ENCODE data around the gene ITGB4. TPM values are rescaled to one million over a fixed set of nuclear protein-coding genes. Genes with fewer than 3 reads are reported as not detected.

The ITGB4 gene
- total and polyA plus RNA-seq, 2 of the 13 experiments (the other 11 are each of a cell fraction or from before 2014, with no cell fraction given): 6.9 to 14.5 TPM

GRCh38 chr17:75776386-75777295, 55.4 kb downstream of the ITGB4 start (continued):
- TF ChIP-seq ZBTB26 (CRISPR knock-in tag; IDR thresholded peaks at IDR 0.05; ENCODE audit: borderline replicate concordance) (no peak), ZNF264 (CRISPR knock-in tag; IDR thresholded peaks at IDR 0.05) (no peak), ZNF740 (CRISPR knock-in tag; IDR thresholded peaks at IDR 0.05) (peak; percentile 37), ZNF12 (CRISPR knock-in tag; IDR thresholded peaks at IDR 0.05) (no peak), ZBTB49 (CRISPR knock-in tag; IDR thresholded peaks at IDR 0.05; ENCODE audit: borderline replicate concordance) (no peak), BRCA1 (CRISPR knock-in tag; IDR thresholded peaks at IDR 0.05) (no peak), NFRKB (IDR thresholded peaks at IDR 0.05) (no peak), ZUFSP (CRISPR knock-in tag; IDR thresholded peaks at IDR 0.05; ENCODE audit: borderline replicate concordance) (no peak), PITX1 (CRISPR knock-in tag; IDR thresholded peaks at IDR 0.05) (no peak), MTA1 (CRISPR knock-in tag; IDR thresholded peaks at IDR 0.05; ENCODE audit: borderline replicate concordance) (no peak), PHF20 (CRISPR knock-in tag; IDR thresholded peaks at IDR 0.05) (no peak), ATRX (CRISPR knock-in tag; IDR thresholded peaks at IDR 0.05; ENCODE audit: borderline replicate concordance) (0 out of 2 replicates have a peak, but pooled peaks have one; percentile 67)
- TF ChIP-seq, protein P1, sequence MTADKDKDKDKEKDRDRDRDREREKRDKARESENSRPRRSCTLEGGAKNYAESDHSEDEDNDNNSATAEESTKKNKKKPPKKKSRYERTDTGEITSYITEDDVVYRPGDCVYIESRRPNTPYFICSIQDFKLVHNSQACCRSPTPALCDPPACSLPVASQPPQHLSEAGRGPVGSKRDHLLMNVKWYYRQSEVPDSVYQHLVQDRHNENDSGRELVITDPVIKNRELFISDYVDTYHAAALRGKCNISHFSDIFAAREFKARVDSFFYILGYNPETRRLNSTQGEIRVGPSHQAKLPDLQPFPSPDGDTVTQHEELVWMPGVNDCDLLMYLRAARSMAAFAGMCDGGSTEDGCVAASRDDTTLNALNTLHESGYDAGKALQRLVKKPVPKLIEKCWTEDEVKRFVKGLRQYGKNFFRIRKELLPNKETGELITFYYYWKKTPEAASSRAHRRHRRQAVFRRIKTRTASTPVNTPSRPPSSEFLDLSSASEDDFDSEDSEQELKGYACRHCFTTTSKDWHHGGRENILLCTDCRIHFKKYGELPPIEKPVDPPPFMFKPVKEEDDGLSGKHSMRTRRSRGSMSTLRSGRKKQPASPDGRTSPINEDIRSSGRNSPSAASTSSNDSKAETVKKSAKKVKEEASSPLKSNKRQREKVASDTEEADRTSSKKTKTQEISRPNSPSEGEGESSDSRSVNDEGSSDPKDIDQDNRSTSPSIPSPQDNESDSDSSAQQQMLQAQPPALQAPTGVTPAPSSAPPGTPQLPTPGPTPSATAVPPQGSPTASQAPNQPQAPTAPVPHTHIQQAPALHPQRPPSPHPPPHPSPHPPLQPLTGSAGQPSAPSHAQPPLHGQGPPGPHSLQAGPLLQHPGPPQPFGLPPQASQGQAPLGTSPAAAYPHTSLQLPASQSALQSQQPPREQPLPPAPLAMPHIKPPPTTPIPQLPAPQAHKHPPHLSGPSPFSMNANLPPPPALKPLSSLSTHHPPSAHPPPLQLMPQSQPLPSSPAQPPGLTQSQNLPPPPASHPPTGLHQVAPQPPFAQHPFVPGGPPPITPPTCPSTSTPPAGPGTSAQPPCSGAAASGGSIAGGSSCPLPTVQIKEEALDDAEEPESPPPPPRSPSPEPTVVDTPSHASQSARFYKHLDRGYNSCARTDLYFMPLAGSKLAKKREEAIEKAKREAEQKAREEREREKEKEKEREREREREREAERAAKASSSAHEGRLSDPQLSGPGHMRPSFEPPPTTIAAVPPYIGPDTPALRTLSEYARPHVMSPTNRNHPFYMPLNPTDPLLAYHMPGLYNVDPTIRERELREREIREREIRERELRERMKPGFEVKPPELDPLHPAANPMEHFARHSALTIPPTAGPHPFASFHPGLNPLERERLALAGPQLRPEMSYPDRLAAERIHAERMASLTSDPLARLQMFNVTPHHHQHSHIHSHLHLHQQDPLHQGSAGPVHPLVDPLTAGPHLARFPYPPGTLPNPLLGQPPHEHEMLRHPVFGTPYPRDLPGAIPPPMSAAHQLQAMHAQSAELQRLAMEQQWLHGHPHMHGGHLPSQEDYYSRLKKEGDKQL (CRISPR knock-in tag; IDR thresholded peaks at IDR 0.05; ENCODE audit: low read depth): no peak
